ENCODE measurements around the gene CDK4.

CDK4 gene

DNA sequence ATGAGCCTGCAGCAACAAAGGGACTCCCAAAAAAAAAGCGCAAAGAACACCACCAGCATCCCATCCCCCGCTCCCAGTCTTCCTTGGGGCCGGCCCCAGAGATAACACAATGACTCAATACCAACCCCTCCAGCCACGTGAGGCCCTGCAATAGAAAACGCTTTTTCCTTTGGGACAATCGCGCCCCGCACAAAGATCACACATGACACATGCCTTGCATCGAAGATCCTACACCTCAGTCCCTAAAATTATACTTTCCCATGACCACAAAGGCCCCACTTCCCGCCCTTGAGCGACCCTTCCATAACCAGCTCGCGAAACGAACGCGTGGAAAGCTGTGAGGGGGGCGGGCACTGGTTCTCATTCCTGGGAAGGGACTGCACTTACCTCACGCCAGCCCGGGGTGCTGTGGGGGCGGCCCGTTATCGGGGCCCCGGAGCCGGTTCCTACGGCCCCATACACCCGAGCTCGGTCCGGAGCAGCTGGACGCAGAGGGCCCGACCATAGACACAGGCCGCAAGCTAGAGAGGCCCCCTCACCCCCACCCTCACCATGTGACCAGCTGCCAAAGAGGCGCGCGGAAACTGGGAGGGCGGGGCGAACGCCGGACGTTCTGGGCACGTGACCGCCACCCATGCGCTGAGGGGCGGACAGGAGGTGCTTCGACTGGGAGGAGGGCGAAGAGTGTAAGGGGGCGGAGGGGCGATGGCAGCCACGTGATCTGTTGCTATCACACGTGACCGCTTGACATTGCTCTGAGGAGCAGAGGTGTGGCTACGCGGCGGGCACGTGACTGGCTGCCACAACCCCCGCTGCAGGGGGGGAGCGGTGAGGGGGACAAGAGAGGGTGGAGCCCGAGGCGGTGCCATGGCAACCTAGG is at the start of gene CDK4:
CDK4 (minus strand) TSS at position 523 of the 880 bp plus-strand sequence. CDS start 593 bp downstream, outside the sequence.
- Histone ChIP-seq H3K4me3 (ENCODE audit: low read length) (peak within 1 kb of the TSS; percentile 72), H3K36me3 (replicated peaks; ENCODE audit: insufficient read depth, low read length) (peaks cover 6% of the 10 kb centered on the region; the same call in 1 of the 2 replicates), H3K27me3 (replicated peaks; ENCODE audit: insufficient read depth, low read length) (no peaks in the 10 kb centered on the region), H4K20me1 (ENCODE audit: insufficient read depth, low read length) (no peaks in the 10 kb centered on the region), H3K9ac (ENCODE audit: low read length) (peak within 1 kb of the TSS; percentile 88), H3K9me3 (replicated peaks; ENCODE audit: insufficient read depth, low read length) (no peaks in the 10 kb centered on the region), H3K9me2 (replicated peaks; ENCODE audit: insufficient read depth, low read length) (no peaks in the 10 kb centered on the region), H3K4me2 (ENCODE audit: low read depth, low read length) (peak within 1 kb of the TSS; percentile 94), H3K79me2 (ENCODE audit: low read length) (peaks cover 40% of the 10 kb centered on the region), H3K4me1 (ENCODE audit: low read length) (peaks cover 31% of the 10 kb centered on the region), H3K27ac (ENCODE audit: low read length) (peak within 1 kb of the TSS; percentile 52), H3F3A (ENCODE audit: insufficient read depth, low read length) (peaks cover 34% of the 10 kb centered on the region), H2AFZ (ENCODE audit: low read length) (peak within 1 kb of the TSS; percentile 66)
- peak; percentile 99 for DNase-seq
- no peak for TF ChIP-seq EZH2 (optimal IDR thresholded peaks at IDR 0.05; ENCODE audit: low read depth, low read length)
- TF ChIP-seq, protein P1, sequence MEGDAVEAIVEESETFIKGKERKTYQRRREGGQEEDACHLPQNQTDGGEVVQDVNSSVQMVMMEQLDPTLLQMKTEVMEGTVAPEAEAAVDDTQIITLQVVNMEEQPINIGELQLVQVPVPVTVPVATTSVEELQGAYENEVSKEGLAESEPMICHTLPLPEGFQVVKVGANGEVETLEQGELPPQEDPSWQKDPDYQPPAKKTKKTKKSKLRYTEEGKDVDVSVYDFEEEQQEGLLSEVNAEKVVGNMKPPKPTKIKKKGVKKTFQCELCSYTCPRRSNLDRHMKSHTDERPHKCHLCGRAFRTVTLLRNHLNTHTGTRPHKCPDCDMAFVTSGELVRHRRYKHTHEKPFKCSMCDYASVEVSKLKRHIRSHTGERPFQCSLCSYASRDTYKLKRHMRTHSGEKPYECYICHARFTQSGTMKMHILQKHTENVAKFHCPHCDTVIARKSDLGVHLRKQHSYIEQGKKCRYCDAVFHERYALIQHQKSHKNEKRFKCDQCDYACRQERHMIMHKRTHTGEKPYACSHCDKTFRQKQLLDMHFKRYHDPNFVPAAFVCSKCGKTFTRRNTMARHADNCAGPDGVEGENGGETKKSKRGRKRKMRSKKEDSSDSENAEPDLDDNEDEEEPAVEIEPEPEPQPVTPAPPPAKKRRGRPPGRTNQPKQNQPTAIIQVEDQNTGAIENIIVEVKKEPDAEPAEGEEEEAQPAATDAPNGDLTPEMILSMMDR (IDR thresholded peaks at IDR 0.05; ENCODE audit: low read length) = no peak
- no peak for TF ChIP-seq EZH2phosphoT487 (IDR thresholded peaks at IDR 0.05; ENCODE audit: low read length)

DNA sequence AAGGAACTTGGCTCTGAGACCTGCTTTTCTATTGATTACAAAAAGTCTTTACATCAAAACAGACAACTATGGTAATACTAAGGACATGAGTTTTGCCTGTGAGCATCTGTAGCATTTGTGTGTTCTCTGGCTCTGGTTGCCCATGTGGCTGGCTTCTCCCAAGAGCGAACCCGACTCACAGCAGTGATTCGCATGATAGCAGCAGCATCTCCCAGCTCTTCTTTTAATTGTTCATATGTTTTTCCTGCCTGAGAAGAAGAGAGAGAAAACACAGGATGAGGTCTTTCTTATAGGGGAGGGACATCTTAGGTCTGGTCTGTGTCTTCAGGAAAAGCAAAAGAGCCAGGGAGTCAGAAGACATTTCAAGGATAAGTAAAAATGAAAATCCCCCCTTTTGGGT is 48.9 kb upstream of the CDK4 start:
- no peaks in the 10 kb centered on the region for H3F3A ChIP-seq (ENCODE audit: insufficient read depth, low read length)
- no peaks in the 10 kb centered on the region for H3K27me3 ChIP-seq (replicated peaks; ENCODE audit: insufficient read depth, low read length)
- H3K4me1 ChIP-seq (ENCODE audit: low read length) = no peaks in the 10 kb centered on the region
- H3K36me3 ChIP-seq (replicated peaks; ENCODE audit: insufficient read depth, low read length) = 0 out of 2 replicates have a peak, but pooled peaks cover 7% of the 10 kb centered on the region
- no peak overlapping the region for H3K9ac ChIP-seq (ENCODE audit: low read length)
- H3K27ac ChIP-seq (ENCODE audit: low read length) = no peak overlapping the region
- H4K20me1 ChIP-seq (ENCODE audit: insufficient read depth, low read length) = no peaks in the 10 kb centered on the region
- no peak overlapping the region for H2AFZ ChIP-seq (ENCODE audit: low read length)
- H3K9me3 ChIP-seq (replicated peaks; ENCODE audit: insufficient read depth, low read length) = no peaks in the 10 kb centered on the region
- TF ChIP-seq, protein P1 (IDR thresholded peaks at IDR 0.05; ENCODE audit: low read length) = no peak
- TF ChIP-seq EZH2 (optimal IDR thresholded peaks at IDR 0.05; ENCODE audit: low read depth, low read length) (no peak), EZH2phosphoT487 (IDR thresholded peaks at IDR 0.05; ENCODE audit: low read length) (no peak)
- no peak overlapping the region for H3K4me3 ChIP-seq (ENCODE audit: low read length)
- no peaks in the 10 kb centered on the region for H3K79me2 ChIP-seq (ENCODE audit: low read length)
- H3K9me2 ChIP-seq (replicated peaks; ENCODE audit: insufficient read depth, low read length) = no peaks in the 10 kb centered on the region
- no peak for DNase-seq
- H3K4me2 ChIP-seq (ENCODE audit: low read depth, low read length) = no peak overlapping the region

DNA sequence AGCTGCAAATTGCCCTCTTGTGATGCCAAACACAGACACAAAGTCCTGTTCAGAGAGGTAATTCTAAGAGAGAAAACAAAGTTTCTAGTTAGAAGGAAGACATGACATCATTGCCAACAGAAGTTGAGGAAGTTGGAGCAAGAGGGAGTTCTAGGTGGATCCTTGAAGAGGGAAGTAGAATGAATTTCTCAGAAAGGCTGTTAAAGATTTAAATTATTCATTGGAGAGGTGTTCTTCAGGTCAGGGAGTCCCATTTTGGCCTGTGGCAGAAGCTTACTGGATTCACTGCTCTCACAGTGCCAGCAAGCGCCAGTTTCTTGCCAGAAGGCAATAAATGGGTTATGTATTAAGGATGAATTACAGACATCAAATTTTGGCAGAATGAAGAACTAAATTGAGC is 45.8 kb upstream of the CDK4 start:
- Histone ChIP-seq H3K4me2 (ENCODE audit: low read depth, low read length) (no peak overlapping the region), H3K4me1 (ENCODE audit: low read length) (no peaks in the 10 kb centered on the region), H3K27ac (ENCODE audit: low read length) (no peak overlapping the region), H3F3A (ENCODE audit: insufficient read depth, low read length) (no peaks in the 10 kb centered on the region), H3K4me3 (ENCODE audit: low read length) (no peak overlapping the region), H3K9me2 (replicated peaks; ENCODE audit: insufficient read depth, low read length) (no peaks in the 10 kb centered on the region), H2AFZ (ENCODE audit: low read length) (no peak overlapping the region), H3K9me3 (replicated peaks; ENCODE audit: insufficient read depth, low read length) (no peaks in the 10 kb centered on the region), H3K9ac (ENCODE audit: low read length) (no peak overlapping the region), H3K27me3 (replicated peaks; ENCODE audit: insufficient read depth, low read length) (no peaks in the 10 kb centered on the region), H4K20me1 (ENCODE audit: insufficient read depth, low read length) (no peaks in the 10 kb centered on the region), H3K79me2 (ENCODE audit: low read length) (peaks cover 9% of the 10 kb centered on the region), H3K36me3 (replicated peaks; ENCODE audit: insufficient read depth, low read length) (0 out of 2 replicates have a peak, but pooled peaks cover 11% of the 10 kb centered on the region)
- DNase-seq = no peak
- TF ChIP-seq EZH2 (optimal IDR thresholded peaks at IDR 0.05; ENCODE audit: low read depth, low read length) (no peak), EZH2phosphoT487 (IDR thresholded peaks at IDR 0.05; ENCODE audit: low read length) (no peak)
- TF ChIP-seq, protein P1 (IDR thresholded peaks at IDR 0.05; ENCODE audit: low read length) = no peak
